ENCODE results near the gene CTRB1.

CTRB1 gene

DNA sequence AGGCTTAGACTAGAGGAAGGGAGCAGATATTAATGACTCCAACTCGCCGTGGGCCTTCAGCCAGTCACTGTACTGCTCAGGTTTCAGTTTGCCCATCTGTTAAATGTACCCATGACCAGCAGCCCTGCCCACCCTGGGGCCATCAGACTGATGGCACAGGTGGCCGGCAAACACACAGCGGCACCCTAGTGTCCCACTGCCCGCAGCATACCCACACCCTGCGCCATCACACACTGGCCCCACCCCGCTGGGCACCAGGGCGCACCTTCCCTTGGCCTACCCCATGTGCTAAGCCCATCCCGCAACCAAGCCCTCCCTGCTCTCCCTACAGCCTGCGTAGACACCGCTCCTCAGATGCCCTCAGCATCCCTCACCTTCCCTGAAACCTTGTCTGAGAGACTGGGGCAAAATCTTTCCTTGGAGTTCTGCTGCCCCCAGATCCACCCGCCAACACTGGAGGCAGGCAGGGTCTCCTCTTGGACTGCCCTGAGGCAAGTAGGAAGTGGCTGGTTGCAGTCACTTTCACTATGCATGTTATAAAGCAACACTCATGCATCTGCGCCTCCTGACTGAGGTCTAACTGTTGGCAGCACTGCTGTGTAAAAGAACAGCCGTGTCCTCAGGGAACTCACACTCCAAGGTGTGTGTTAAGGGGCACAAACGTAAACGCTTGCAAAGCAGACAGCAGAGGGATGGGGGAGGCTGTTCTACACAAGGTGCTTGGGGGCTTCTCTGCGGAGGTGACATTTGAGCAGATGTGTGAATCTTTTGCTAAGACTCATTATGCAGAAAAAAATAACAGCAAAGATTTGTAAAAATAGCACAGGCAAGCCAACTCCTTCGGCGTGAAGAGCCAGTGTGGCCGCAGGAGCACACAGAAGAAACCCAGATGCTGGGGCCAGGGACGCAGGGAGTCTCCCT lies 39.4 kb downstream of the CTRB1 start:
- Histone ChIP-seq H4K20me1 (ENCODE audit: insufficient read depth, low read length) (no peaks in the 10 kb centered on the region), H3K4me1 (ENCODE audit: insufficient read depth, low read length, severe bottlenecking) (no peaks in the 10 kb centered on the region), H3K27ac (ENCODE audit: low read depth, low read length, poor library complexity, severe bottlenecking) (no peak overlapping the region), H3F3A (ENCODE audit: insufficient read depth, low read length) (no peaks in the 10 kb centered on the region), H3K9me3 (ENCODE audit: low read length) (no peaks in the 10 kb centered on the region), H2AFZ (ENCODE audit: low read length) (no peak overlapping the region), H3K27me3 (ENCODE audit: insufficient read depth, low read length) (0 out of 2 replicates have a peak, but pooled peaks cover 9% of the 10 kb centered on the region), H3K79me2 (ENCODE audit: insufficient read depth, low read length) (no peaks in the 10 kb centered on the region), H3K4me3 (ENCODE audit: low read depth, low read length, poor library complexity, severe bottlenecking) (no peak overlapping the region), H3K9me2 (ENCODE audit: low read depth, low read length) (no peaks in the 10 kb centered on the region), H3K9ac (ENCODE audit: low read length) (no peak overlapping the region), H3K4me2 (ENCODE audit: low read length) (no peak overlapping the region), H3K36me3 (ENCODE audit: insufficient read depth, low read length) (no peaks in the 10 kb centered on the region)
- TF ChIP-seq EZH2 (IDR thresholded peaks at IDR 0.05; ENCODE audit: borderline replicate concordance, low read length) = no peak
- TF ChIP-seq, protein P1, sequence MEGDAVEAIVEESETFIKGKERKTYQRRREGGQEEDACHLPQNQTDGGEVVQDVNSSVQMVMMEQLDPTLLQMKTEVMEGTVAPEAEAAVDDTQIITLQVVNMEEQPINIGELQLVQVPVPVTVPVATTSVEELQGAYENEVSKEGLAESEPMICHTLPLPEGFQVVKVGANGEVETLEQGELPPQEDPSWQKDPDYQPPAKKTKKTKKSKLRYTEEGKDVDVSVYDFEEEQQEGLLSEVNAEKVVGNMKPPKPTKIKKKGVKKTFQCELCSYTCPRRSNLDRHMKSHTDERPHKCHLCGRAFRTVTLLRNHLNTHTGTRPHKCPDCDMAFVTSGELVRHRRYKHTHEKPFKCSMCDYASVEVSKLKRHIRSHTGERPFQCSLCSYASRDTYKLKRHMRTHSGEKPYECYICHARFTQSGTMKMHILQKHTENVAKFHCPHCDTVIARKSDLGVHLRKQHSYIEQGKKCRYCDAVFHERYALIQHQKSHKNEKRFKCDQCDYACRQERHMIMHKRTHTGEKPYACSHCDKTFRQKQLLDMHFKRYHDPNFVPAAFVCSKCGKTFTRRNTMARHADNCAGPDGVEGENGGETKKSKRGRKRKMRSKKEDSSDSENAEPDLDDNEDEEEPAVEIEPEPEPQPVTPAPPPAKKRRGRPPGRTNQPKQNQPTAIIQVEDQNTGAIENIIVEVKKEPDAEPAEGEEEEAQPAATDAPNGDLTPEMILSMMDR (IDR thresholded peaks at IDR 0.05; ENCODE audit: low read length) = no peak

DNA sequence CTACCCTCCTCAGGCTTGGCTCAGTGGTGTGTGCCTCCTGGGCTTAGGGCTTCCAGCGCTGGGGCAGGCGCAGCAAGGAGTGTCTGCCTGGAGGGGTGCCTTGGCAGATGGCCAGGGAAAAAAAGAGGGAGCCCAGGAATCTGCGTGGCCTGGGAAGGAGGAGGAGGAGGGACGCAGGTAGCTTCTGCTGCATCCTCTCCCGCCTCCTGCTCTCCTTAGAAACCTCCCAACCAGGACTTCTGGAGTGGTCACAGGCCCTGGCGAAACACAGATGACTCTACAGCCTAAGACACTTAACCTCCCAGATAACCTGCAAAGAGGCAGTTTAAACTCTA lies 40.0 kb downstream of the CTRB1 start:
- TF ChIP-seq EZH2 (IDR thresholded peaks at IDR 0.05; ENCODE audit: borderline replicate concordance, low read length) = no peak
- TF ChIP-seq, protein P1 (IDR thresholded peaks at IDR 0.05; ENCODE audit: low read length) = no peak
- no peaks in the 10 kb centered on the region for H3K9me3 ChIP-seq (ENCODE audit: low read length)
- no peaks in the 10 kb centered on the region for H3F3A ChIP-seq (ENCODE audit: insufficient read depth, low read length)
- no peak overlapping the region for H3K27ac ChIP-seq (ENCODE audit: low read depth, low read length, poor library complexity, severe bottlenecking)
- H3K4me2 ChIP-seq (ENCODE audit: low read length) = no peak overlapping the region
- no peaks in the 10 kb centered on the region for H3K36me3 ChIP-seq (ENCODE audit: insufficient read depth, low read length)
- H4K20me1 ChIP-seq (ENCODE audit: insufficient read depth, low read length) = no peaks in the 10 kb centered on the region
- no peak overlapping the region for H3K9ac ChIP-seq (ENCODE audit: low read length)
- no peaks in the 10 kb centered on the region for H3K4me1 ChIP-seq (ENCODE audit: insufficient read depth, low read length, severe bottlenecking)
- no peaks in the 10 kb centered on the region for H3K9me2 ChIP-seq (ENCODE audit: low read depth, low read length)
- 0 out of 2 replicates have a peak, but pooled peaks cover 9% of the 10 kb centered on the region for H3K27me3 ChIP-seq (ENCODE audit: insufficient read depth, low read length)
- H3K4me3 ChIP-seq (ENCODE audit: low read depth, low read length, poor library complexity, severe bottlenecking) = no peak overlapping the region
- no peaks in the 10 kb centered on the region for H3K79me2 ChIP-seq (ENCODE audit: insufficient read depth, low read length)
- H2AFZ ChIP-seq (ENCODE audit: low read length) = no peak overlapping the region

GRCh38 chr16:75260851-75261589 lies 42.2 kb downstream of the CTRB1 start:
- no peak overlapping the region for H3K4me2 ChIP-seq (ENCODE audit: low read length)
- peaks cover 10% of the 10 kb centered on the region for H3K4me1 ChIP-seq (ENCODE audit: insufficient read depth, low read length, severe bottlenecking)
- no peaks in the 10 kb centered on the region for H3K79me2 ChIP-seq (ENCODE audit: insufficient read depth, low read length)
- TF ChIP-seq, protein P1 (IDR thresholded peaks at IDR 0.05; ENCODE audit: low read length) = no peak
- TF ChIP-seq EZH2 (IDR thresholded peaks at IDR 0.05; ENCODE audit: borderline replicate concordance, low read length) = no peak
- no peak overlapping the region for H3K4me3 ChIP-seq (ENCODE audit: low read depth, low read length, poor library complexity, severe bottlenecking)
- no peaks in the 10 kb centered on the region for H4K20me1 ChIP-seq (ENCODE audit: insufficient read depth, low read length)
- no peak overlapping the region for H3K9ac ChIP-seq (ENCODE audit: low read length)
- H3K27ac ChIP-seq (ENCODE audit: low read depth, low read length, poor library complexity, severe bottlenecking) = no peak overlapping the region
- no peaks in the 10 kb centered on the region for H3K36me3 ChIP-seq (ENCODE audit: insufficient read depth, low read length)
- no peak overlapping the region for H2AFZ ChIP-seq (ENCODE audit: low read length)
- no peaks in the 10 kb centered on the region for H3F3A ChIP-seq (ENCODE audit: insufficient read depth, low read length)
- no peaks in the 10 kb centered on the region for H3K9me3 ChIP-seq (ENCODE audit: low read length)
- 0 out of 2 replicates have a peak, but pooled peaks cover 17% of the 10 kb centered on the region for H3K27me3 ChIP-seq (ENCODE audit: insufficient read depth, low read length)
- H3K9me2 ChIP-seq (ENCODE audit: low read depth, low read length) = no peaks in the 10 kb centered on the region
